ENCODE data around the gene TMSB15A. TPM values are rescaled to one million over a fixed set of nuclear protein-coding genes. Genes with fewer than 3 reads are reported as not detected.
"Not testable (repeated sequence)": the region's sequence is repeated elsewhere in the genome, so short reads cannot be mapped to it uniquely, and the experiment has no call there.

TMSB15A gene
- total RNA-seq: 0.63 TPM

DNA sequence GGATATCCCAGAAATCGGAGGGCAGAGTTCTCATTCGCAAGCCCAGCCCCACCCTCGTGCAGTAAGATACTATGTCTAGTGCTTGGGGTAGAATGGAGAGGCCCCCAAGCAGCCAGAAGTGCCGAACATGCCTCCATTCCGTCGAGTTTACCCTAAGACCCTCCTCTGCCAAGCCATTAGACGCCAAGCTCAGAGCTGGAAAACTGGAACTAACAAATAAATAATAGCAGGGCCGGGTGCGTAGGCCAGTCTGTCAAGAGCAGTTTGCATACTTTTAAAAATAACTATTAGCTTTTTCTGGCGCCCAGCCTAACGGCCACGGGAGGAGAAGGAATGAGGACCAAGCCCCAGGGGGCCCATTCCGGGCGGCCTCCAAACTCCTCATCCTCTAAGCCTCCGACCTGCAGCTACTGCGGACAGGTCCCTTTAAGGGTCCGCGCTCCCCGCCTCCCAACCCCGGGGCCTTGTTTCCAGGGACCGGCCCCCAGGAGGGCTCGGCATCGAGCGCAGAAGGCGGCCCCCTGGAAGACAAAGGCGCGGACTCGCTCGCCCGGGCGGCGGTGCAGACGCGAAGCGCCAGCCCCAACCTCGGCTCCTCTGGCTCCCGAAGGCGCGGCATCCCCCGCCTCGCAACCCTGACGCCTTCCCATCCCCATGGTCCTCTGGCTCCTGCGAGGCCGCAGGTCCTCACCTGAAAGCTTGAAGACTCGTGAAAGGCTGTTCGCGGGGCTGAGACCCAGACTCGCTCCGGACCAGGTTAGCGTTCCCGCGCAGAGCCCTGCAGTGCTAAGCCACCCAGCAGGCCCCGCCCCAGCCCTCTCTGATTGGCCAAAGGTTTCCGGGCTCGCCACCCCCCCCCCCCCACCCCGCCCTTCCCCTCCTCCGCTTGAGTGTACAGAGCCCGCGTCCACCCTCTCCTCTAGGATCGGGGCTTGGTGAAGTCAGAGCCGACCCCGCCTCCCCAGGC lies at the start of gene TMSB15A:
Gene TMSB15A, minus strand, starts transcription at position 765 of the 967 bp plus-strand sequence.
- H3K4me3 ChIP-seq (ENCODE audit: low read length): no peak within 1 kb of the TSS
- H3K27me3 ChIP-seq (ENCODE audit: insufficient read depth, low read length): peaks cover 27% of the 10 kb centered on the region
- peaks cover 6% of the 10 kb centered on the region for H3K4me1 ChIP-seq (ENCODE audit: insufficient read depth, low read length)
- H3K9me3 ChIP-seq (ENCODE audit: low read depth, low read length): no peaks in the 10 kb centered on the region

DNA sequence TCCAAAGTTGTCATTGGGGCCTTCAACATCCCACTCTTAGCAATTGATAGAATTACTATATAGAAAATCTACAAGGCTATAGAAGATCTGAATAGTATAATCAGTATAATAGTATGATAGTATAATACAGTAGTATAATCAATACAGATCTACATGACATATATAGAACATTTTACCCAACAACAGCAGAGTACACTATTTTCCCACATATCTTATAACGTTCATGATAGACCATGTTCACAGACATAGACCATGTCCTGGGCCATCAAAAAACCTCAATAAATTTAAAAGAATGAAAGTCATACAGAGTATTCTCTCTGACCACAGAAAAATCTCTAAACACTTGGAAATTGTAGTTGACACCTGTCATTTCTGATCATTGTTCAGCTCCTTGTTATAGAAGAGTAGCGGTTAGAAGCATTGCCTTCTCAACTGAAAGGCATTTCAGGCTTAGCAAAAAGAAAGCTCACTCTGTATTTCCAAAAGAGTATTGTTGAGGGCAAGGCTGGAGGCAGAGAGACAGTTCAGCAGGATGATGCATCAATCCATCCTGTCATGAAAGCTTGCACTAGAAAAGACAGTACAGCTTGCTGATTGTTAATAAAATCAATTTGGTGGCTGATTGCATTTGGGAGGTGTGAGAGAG lies 44.0 kb upstream of the TMSB15A start:
- Histone ChIP-seq H3K4me1 (ENCODE audit: insufficient read depth, low read length) (no peaks in the 10 kb centered on the region), H3K27me3 (ENCODE audit: insufficient read depth, low read length) (no peaks in the 10 kb centered on the region), H3K9me3 (ENCODE audit: low read depth, low read length) (no peaks in the 10 kb centered on the region), H3K4me3 (ENCODE audit: low read length) (no peak overlapping the region)

GRCh38 chrX:102558607-102559006 lies 42.1 kb upstream of the TMSB15A start:
- H3K27me3 ChIP-seq (ENCODE audit: insufficient read depth, low read length): no peaks in the 10 kb centered on the region
- no peaks in the 10 kb centered on the region for H3K9me3 ChIP-seq (ENCODE audit: low read depth, low read length)
- no peaks in the 10 kb centered on the region for H3K4me1 ChIP-seq (ENCODE audit: insufficient read depth, low read length)
- no peak overlapping the region for H3K4me3 ChIP-seq (ENCODE audit: low read length)

GRCh38 chrX:102548231-102548630 lies 31.7 kb upstream of the TMSB15A start:
- H3K4me1 ChIP-seq (ENCODE audit: insufficient read depth, low read length): no peaks in the 10 kb centered on the region
- H3K27me3 ChIP-seq (ENCODE audit: insufficient read depth, low read length): no peaks in the 10 kb centered on the region
- H3K4me3 ChIP-seq (ENCODE audit: low read length): no peak overlapping the region
- H3K9me3 ChIP-seq (ENCODE audit: low read depth, low read length): no peaks in the 10 kb centered on the region

DNA sequence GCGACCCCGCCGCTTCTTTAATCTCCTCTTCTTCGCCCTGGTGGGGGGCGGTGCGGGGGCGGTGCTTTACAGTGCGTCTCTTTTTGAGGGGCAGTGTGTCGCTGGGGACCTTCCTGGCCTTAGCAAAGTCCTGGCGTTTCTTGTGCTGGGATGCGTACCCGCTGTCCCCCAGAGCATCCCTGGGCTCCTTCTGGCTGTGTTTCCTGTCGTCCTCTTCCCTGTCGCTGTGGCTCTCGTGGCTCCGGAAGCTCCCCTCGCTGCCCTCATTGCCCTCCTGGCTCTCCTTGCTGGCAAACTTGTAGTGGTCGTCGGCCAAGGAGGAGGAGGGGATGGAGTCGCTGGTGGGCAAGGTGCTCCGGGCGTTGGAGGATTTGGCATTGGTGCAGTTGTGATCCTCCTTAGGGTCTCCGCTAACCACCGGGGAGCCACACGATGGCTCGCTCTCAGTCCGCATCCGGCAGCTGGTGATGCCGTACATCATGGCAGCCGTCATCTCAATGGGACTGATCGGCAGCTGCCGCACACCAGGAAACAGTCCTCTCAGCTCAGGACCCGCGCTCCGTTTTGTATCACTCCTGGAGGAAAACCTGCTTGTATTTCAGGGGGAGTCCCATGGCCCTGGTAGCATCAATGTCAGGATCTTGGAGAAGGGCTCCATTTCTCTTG lies 30.4 kb upstream of the TMSB15A start:
- peak overlapping the region; percentile 15 for H3K4me3 ChIP-seq (ENCODE audit: low read length)
- H3K4me1 ChIP-seq (ENCODE audit: insufficient read depth, low read length): no peaks in the 10 kb centered on the region
- no peaks in the 10 kb centered on the region for H3K9me3 ChIP-seq (ENCODE audit: low read depth, low read length)
- no peaks in the 10 kb centered on the region for H3K27me3 ChIP-seq (ENCODE audit: insufficient read depth, low read length)

GRCh38 chrX:102546175-102546574 lies 29.6 kb upstream of the TMSB15A start:
- not testable (repeated sequence) for H3K27me3 ChIP-seq (ENCODE audit: insufficient read depth, low read length); H3K4me3 ChIP-seq (ENCODE audit: low read length); H3K4me1 ChIP-seq (ENCODE audit: insufficient read depth, low read length); H3K9me3 ChIP-seq (ENCODE audit: low read depth, low read length)

GRCh38 chrX:102535958-102536357 lies 19.4 kb upstream of the TMSB15A start:
- H3K9me3 ChIP-seq (ENCODE audit: low read depth, low read length): no peaks in the 10 kb centered on the region
- H3K27me3 ChIP-seq (ENCODE audit: insufficient read depth, low read length): no peaks in the 10 kb centered on the region
- no peak overlapping the region for H3K4me3 ChIP-seq (ENCODE audit: low read length)
- H3K4me1 ChIP-seq (ENCODE audit: insufficient read depth, low read length): no peaks in the 10 kb centered on the region

- peaks cover 27% of the 10 kb centered on the region for H3K27me3 ChIP-seq (ENCODE audit: insufficient read depth, low read length)
Observed at GRCh38 chrX:102517326-102517725, 787 bp upstream of the TMSB15A start.

GRCh38 chrX:102514536-102514935 lies 2.0 kb downstream of the TMSB15A start:
- H3K27me3 ChIP-seq (ENCODE audit: insufficient read depth, low read length): peaks cover 27% of the 10 kb centered on the region
- H3K9me3 ChIP-seq (ENCODE audit: low read depth, low read length): no peaks in the 10 kb centered on the region
- H3K4me3 ChIP-seq (ENCODE audit: low read length): no peak overlapping the region
- H3K4me1 ChIP-seq (ENCODE audit: insufficient read depth, low read length): peaks cover 6% of the 10 kb centered on the region

More at GRCh38 chrX:102517326-102517725, 787 bp upstream of the TMSB15A start:
- Histone ChIP-seq H3K4me1 (ENCODE audit: insufficient read depth, low read length) (peaks cover 6% of the 10 kb centered on the region), H3K9me3 (ENCODE audit: low read depth, low read length) (no peaks in the 10 kb centered on the region), H3K4me3 (ENCODE audit: low read length) (no peak overlapping the region)

GRCh38 chrX:102498732-102499131 lies 17.8 kb downstream of the TMSB15A start:
- Histone ChIP-seq H3K9me3 (ENCODE audit: low read depth, low read length) (no peaks in the 10 kb centered on the region), H3K4me1 (ENCODE audit: insufficient read depth, low read length) (no peaks in the 10 kb centered on the region), H3K27me3 (ENCODE audit: insufficient read depth, low read length) (no peaks in the 10 kb centered on the region), H3K4me3 (ENCODE audit: low read length) (no peak overlapping the region)

- H3K9me3 ChIP-seq (ENCODE audit: low read depth, low read length): no peaks in the 10 kb centered on the region
- no peaks in the 10 kb centered on the region for H3K4me1 ChIP-seq (ENCODE audit: insufficient read depth, low read length)
- H3K27me3 ChIP-seq (ENCODE audit: insufficient read depth, low read length): no peaks in the 10 kb centered on the region
- H3K4me3 ChIP-seq (ENCODE audit: low read length): no peak overlapping the region
Observed at GRCh38 chrX:102491766-102492165, 24.8 kb downstream of the TMSB15A start.

DNA sequence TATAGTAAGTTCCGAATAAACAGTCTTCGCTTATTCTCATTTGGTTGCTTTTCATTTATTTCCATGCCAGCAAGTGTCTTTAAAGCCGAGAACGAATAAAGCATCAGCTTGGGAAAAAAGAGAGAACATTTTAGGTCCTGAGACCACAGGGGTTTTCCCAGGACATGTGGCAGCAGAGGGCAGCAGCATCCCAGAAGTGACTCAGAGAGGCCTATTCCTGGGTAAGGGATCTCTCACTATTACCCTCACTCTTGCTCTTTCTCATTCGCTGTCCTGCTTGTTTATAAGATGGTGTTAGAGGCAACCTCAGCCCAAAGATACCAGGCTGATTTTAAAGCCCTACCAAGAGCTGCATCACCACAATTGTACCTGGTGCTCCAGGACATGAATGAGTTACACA lies 37.8 kb downstream of the TMSB15A start:
- not testable (repeated sequence) for H3K9me3 ChIP-seq (ENCODE audit: low read depth, low read length); H3K27me3 ChIP-seq (ENCODE audit: insufficient read depth, low read length); H3K4me1 ChIP-seq (ENCODE audit: insufficient read depth, low read length); H3K4me3 ChIP-seq (ENCODE audit: low read length)

DNA sequence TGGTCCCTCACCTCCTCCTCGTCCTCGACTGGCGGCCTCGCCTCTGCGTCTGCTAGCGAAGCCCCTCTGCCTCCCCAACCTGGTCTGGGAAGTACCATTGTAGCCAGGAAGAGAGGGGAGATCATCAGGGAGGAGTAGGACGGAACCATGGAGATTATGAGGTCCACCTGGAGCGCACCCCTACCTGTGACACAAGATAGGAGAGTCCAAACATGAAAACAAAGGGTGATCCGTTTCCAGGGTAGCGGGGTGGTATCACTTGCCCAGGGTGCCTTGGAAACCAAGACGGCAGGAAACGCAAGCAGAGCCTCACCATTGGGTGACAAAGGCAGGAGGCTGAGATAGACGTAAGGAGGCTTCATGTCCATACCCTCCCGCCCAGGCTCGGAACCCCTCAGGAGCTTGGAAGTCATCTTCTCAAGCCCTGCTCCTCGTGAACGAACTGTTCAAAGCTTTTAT lies 44.7 kb downstream of the TMSB15A start, which contains the start of gene TCP11X2:
Gene TCP11X2, minus strand, starts transcription at position 51 of the 459 bp plus-strand sequence.
- H3K27me3 ChIP-seq (ENCODE audit: insufficient read depth, low read length); H3K9me3 ChIP-seq (ENCODE audit: low read depth, low read length); H3K4me3 ChIP-seq (ENCODE audit: low read length); H3K4me1 ChIP-seq (ENCODE audit: insufficient read depth, low read length): not testable (repeated sequence)

DNA sequence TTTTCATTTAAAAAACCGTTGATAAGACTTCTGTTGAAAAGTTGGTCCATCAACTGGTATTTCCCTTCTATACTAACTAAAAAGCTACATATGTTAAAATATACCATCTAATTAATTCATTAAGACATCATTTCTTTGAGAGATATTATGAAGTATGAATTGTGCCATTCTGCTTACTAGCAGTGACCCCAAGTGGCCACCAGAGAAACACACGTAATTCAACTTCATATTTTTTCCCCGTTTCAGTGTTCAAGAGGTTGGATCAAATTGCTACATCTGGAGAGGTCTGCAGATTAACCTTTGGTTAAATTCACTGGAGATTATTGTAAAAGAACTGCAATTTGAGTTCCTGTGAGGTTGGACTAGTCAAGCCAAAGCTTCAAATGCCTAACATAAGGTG lies 46.3 kb downstream of the TMSB15A start:
- H3K9me3 ChIP-seq (ENCODE audit: low read depth, low read length); H3K4me3 ChIP-seq (ENCODE audit: low read length); H3K4me1 ChIP-seq (ENCODE audit: insufficient read depth, low read length); H3K27me3 ChIP-seq (ENCODE audit: insufficient read depth, low read length): not testable (repeated sequence)

Data from mononuclear cell (primary cell).